H9 (cell line): ENCODE data around the gene KRTAP4-2. TPM values are rescaled to one million over a fixed set of nuclear protein-coding genes. Genes with fewer than 3 reads are reported as not detected.
"Not testable (repeated sequence)": the region's sequence is repeated elsewhere in the genome, so short reads cannot be mapped to it uniquely, and the experiment has no call there.

ENCODE experiments used
- DNase-seq: peaks from one replicate; pipeline ENCODE4 v3.0.0-alpha.2; 2017
- H2AFZ ChIP-seq: one replicate; pipeline ENCODE4 v1.6.1; 2013; ENCODE audit warnings: mild to moderate bottlenecking, low read length, control low read depth, moderate library complexity
- H2AK5ac ChIP-seq: 2 replicates; pipeline ENCODE4 v1.6.1; 2013; ENCODE audit warnings: low read length, control low read depth, mixed read lengths; ENCODE audit not compliant: insufficient read length
- H2BK120ac ChIP-seq: one replicate; pipeline ENCODE4 v1.6.1; 2013; ENCODE audit warnings: low read depth, mild to moderate bottlenecking, low read length, control low read depth, inconsistent platforms; ENCODE audit not compliant: poor library complexity, severe bottlenecking
- H2BK12ac ChIP-seq: 2 replicates; pipeline ENCODE4 v1.6.1; 2013; ENCODE audit warnings: low read length, control low read depth, mixed read lengths, low read depth; ENCODE audit not compliant: insufficient read length
- H2BK15ac ChIP-seq: 2 replicates; pipeline ENCODE4 v1.6.1; 2013; ENCODE audit warnings: low read depth, low read length, control low read depth
- H2BK20ac ChIP-seq: one replicate; pipeline ENCODE4 v1.6.1; 2013; ENCODE audit warnings: low read depth, mild to moderate bottlenecking, low read length, control low read depth, inconsistent platforms; ENCODE audit not compliant: poor library complexity, severe bottlenecking
- H2BK5ac ChIP-seq: 2 replicates; pipeline ENCODE4 v1.6.1; 2013; ENCODE audit warnings: low read length, control low read depth, mixed read lengths; ENCODE audit not compliant: insufficient read length
- H3K14ac ChIP-seq: 2 replicates; pipeline ENCODE4 v1.6.1; 2013; ENCODE audit warnings: low read length, control low read depth; ENCODE audit not compliant: insufficient read depth
- H3K18ac ChIP-seq: 2 replicates; pipeline ENCODE4 v1.6.1; 2013; ENCODE audit warnings: low read depth, mild to moderate bottlenecking, mixed read lengths, low read length, control low read depth; ENCODE audit not compliant: insufficient read length
- H3K23ac ChIP-seq: 2 replicates; pipeline ENCODE4 v1.6.1; 2013; ENCODE audit warnings: low read length, control low read depth, mixed read lengths, low read depth; ENCODE audit not compliant: insufficient read length
- H3K23me2 ChIP-seq: 2 replicates; pipeline ENCODE4 v1.6.1; 2013; ENCODE audit warnings: low read depth, mild to moderate bottlenecking, mixed read lengths, low read length, control low read depth; ENCODE audit not compliant: insufficient read length, poor library complexity, severe bottlenecking
- H3K27ac ChIP-seq: 2 replicates; pipeline ENCODE4 v1.5.1; 2013; ENCODE audit warnings: low read length, control low read depth, mixed read lengths, low read depth; ENCODE audit not compliant: insufficient read length
- H3K27me3 ChIP-seq: 2 replicates; pipeline ENCODE4 v1.6.1; 2013; ENCODE audit warnings: low read length, control low read depth, inconsistent platforms; ENCODE audit not compliant: insufficient read depth
- H3K4ac ChIP-seq: 2 replicates; pipeline ENCODE4 v1.6.1; 2013; ENCODE audit warnings: low read depth, mild to moderate bottlenecking, control low read depth, inconsistent platforms, low read length, moderate library complexity
- H3K4me1 ChIP-seq: 2 replicates; pipeline ENCODE4 v1.6.1; 2013; ENCODE audit warnings: low read length, control low read depth, inconsistent platforms; ENCODE audit not compliant: insufficient read depth
- H3K4me2 ChIP-seq: 2 replicates; pipeline ENCODE4 v1.6.1; 2013; ENCODE audit warnings: low read length, control low read depth, mixed read lengths; ENCODE audit not compliant: insufficient read length, insufficient read depth
- H3K56ac ChIP-seq: 2 replicates; pipeline ENCODE4 v1.6.1; 2013; ENCODE audit warnings: low read depth, mild to moderate bottlenecking, mixed read lengths, low read length, control low read depth; ENCODE audit not compliant: insufficient read length
- H3K79me1 ChIP-seq: 2 replicates; pipeline ENCODE4 v1.6.1; 2013; ENCODE audit warnings: low read depth, mild to moderate bottlenecking, moderate library complexity, low read length, control low read depth, inconsistent platforms; ENCODE audit not compliant: insufficient read depth, poor library complexity, severe bottlenecking
- H3K79me2 ChIP-seq: 2 replicates; pipeline ENCODE4 v1.6.1; 2013; ENCODE audit warnings: low read length, control low read depth, inconsistent platforms; ENCODE audit not compliant: insufficient read depth
- H3K9ac ChIP-seq: 2 replicates; pipeline ENCODE4 v1.6.1; 2013; ENCODE audit warnings: low read length, control low read depth, mixed read lengths; ENCODE audit not compliant: insufficient read length; ENCODE audit errors: extremely low read depth
- H3K9me3 ChIP-seq: one replicate; pipeline ENCODE4 v1.6.1; 2013; ENCODE audit warnings: low read depth, low read length, inconsistent platforms; ENCODE audit not compliant: control insufficient read depth
- H3T11ph ChIP-seq: one replicate; pipeline ENCODE4 v1.6.1; 2013; ENCODE audit warnings: mild to moderate bottlenecking, low read length, control low read depth, inconsistent platforms
- H4K20me1 ChIP-seq: one replicate; pipeline ENCODE4 v1.6.1; 2013; ENCODE audit not compliant: control insufficient read depth, insufficient read length, insufficient read depth
- H4K5ac ChIP-seq: 2 replicates; pipeline ENCODE4 v1.6.1; 2013; ENCODE audit warnings: low read depth, mild to moderate bottlenecking, mixed read lengths, low read length, control low read depth; ENCODE audit not compliant: insufficient read length
- H4K8ac ChIP-seq: replicated peaks from 2 replicates; pipeline ENCODE4 v1.6.1; 2013; ENCODE audit warnings: low read length, control low read depth, mixed read lengths, low read depth; ENCODE audit not compliant: insufficient read length
- H4K91ac ChIP-seq: 2 replicates; pipeline ENCODE4 v1.6.1; 2013; ENCODE audit warnings: low read depth, mild to moderate bottlenecking, moderate library complexity, mixed read lengths, low read length, control low read depth; ENCODE audit not compliant: insufficient read length
- H3K27ac Mint-ChIP-seq, 3 experiments: 2 replicates in 2 of 3; 3 replicates in 1 of 3; pipeline ENCODE4 v1.8.0; 2020 to 2021; ENCODE audit warnings: mixed read lengths in 3 of 3, mild to moderate bottlenecking in 1 of 3, moderate library complexity in 1 of 3
- H3K27me3 Mint-ChIP-seq: 2 replicates; pipeline ENCODE4 v1.8.0; 2021; ENCODE audit warnings: low read depth, mild to moderate bottlenecking, moderate library complexity, mixed read lengths
- H3K36me3 Mint-ChIP-seq, 3 experiments: 2 replicates in 2 of 3; 3 replicates in 1 of 3; pipeline ENCODE4 v1.8.0; 2020 to 2021; ENCODE audit warnings: low read depth in 3 of 3, mixed read lengths in 3 of 3; ENCODE audit not compliant: insufficient read depth in 1 of 3
- H3K4me1 Mint-ChIP-seq, 2 experiments: 2 replicates each; pipeline ENCODE4 v1.8.0; 2020; ENCODE audit warnings: mixed read lengths in 2 of 2
- H3K4me3 Mint-ChIP-seq, 2 experiments: 2 replicates in 1 of 2; 3 replicates in 1 of 2; pipeline ENCODE4 v1.8.0; 2020 to 2021; ENCODE audit warnings: mild to moderate bottlenecking in 2 of 2, mixed read lengths in 2 of 2, moderate library complexity in 1 of 2
- H3K9me3 Mint-ChIP-seq, 2 experiments: 2 replicates in 1 of 2; 3 replicates in 1 of 2; pipeline ENCODE4 v1.8.0; 2020; ENCODE audit warnings: mild to moderate bottlenecking in 2 of 2, mixed read lengths in 2 of 2, moderate library complexity in 1 of 2
- CTCF ChIP-seq: fragments of 200-600 bp; sonication (generic); conservative IDR thresholded peaks from 3 replicates; pipeline ENCODE4 v1.8.0; 2021; ENCODE audit warnings: antibody characterized with exemption, mild to moderate bottlenecking
- WGBS: extraction: QIAGEN DNeasy Blood & Tissue Kit; methylation state at CpG from one replicate; pipeline ENCODE4 v1.1.7; 2013; ENCODE audit warnings: missing lambda C conversion rate, low lambda C conversion rate, mixed read lengths; ENCODE audit not compliant: insufficient read length; ENCODE audit errors: extremely low coverage; 5-methylcytosine and 5-hydroxymethylcytosine counted together
- total RNA-seq: library from RNA; stranded (reverse); gene quantifications from 2 replicates; pipeline ENCODE4 v1.2.1, GENCODE V29; 2021

KRTAP4-2 gene
- total RNA-seq, 1 experiment from 2014 or later = not detected

GRCh38 chr17:41140360-41141131 lies 37.5 kb downstream of the KRTAP4-2 start, which contains the start of gene KRTAP4-6:
KRTAP4-6 (minus strand) TSS chr17:41140544; CDS start chr17:41140487, 57 bp downstream.
- Histone ChIP-seq H3K9ac (no peak within 1 kb of the TSS), H3K4ac (no peak within 1 kb of the TSS), H2AFZ (no peak within 1 kb of the TSS), H3K23ac (no peak within 1 kb of the TSS), H2BK120ac (no peak within 1 kb of the TSS), H3K4me2 (no peak within 1 kb of the TSS), H4K8ac (no peak within 1 kb of the TSS), H3T11ph (no peak within 1 kb of the TSS), H2BK5ac (no peak within 1 kb of the TSS), H4K91ac (no peak within 1 kb of the TSS), H3K27ac (no peak within 1 kb of the TSS), H3K27me3 (no peaks in the 10 kb centered on the region), H3K79me2 (no peaks in the 10 kb centered on the region), H3K56ac (no peak within 1 kb of the TSS), H3K18ac (no peak within 1 kb of the TSS), H3K23me2 (no peaks in the 10 kb centered on the region), H4K20me1 (no peaks in the 10 kb centered on the region), H2BK15ac (no peak within 1 kb of the TSS), H3K79me1 (no peaks in the 10 kb centered on the region), H3K4me1 (no peaks in the 10 kb centered on the region), H2AK5ac (no peak within 1 kb of the TSS), H3K9me3 (peaks cover 7% of the 10 kb centered on the region), H2BK20ac (no peak within 1 kb of the TSS), H4K5ac (no peak within 1 kb of the TSS), H3K14ac (no peak within 1 kb of the TSS), H2BK12ac (no peak within 1 kb of the TSS)
- DNase-seq = no peak
- peaks cover 14 to 39% (median 23%) of the 10 kb centered on the region in 3 experiments for H3K36me3 Mint-ChIP-seq
- no CpG with 5 or more reads among the region's 6 CpGs for WGBS
- H3K27ac Mint-ChIP-seq = no peak within 1 kb of the TSS
- H3K9me3 Mint-ChIP-seq = peaks cover 31 to 42% of the 10 kb centered on the region in 2 experiments
- TF ChIP-seq CTCF = no peak
- H3K4me3 Mint-ChIP-seq = no peak within 1 kb of the TSS
- H3K27me3 Mint-ChIP-seq = peaks cover 2% of the 10 kb centered on the region
- H3K4me1 Mint-ChIP-seq = no peaks in the 10 kb centered on the region

- H2BK5ac ChIP-seq, H2BK120ac ChIP-seq, H4K91ac ChIP-seq, H2AK5ac ChIP-seq, H3K27me3 ChIP-seq, H2BK12ac ChIP-seq, H3K4ac ChIP-seq, H3K4me1 ChIP-seq, H3K23ac ChIP-seq, H3K14ac ChIP-seq, H2BK15ac ChIP-seq, H2AFZ ChIP-seq, H2BK20ac ChIP-seq, H4K20me1 ChIP-seq, H3K4me1 Mint-ChIP-seq, H3K9me3 ChIP-seq, H3K79me2 ChIP-seq, H3K4me3 Mint-ChIP-seq, H3K27me3 Mint-ChIP-seq, H3K18ac ChIP-seq, H3K23me2 ChIP-seq, H3K56ac ChIP-seq, H3K79me1 ChIP-seq, H3K27ac ChIP-seq, DNase-seq, H3K9ac ChIP-seq, H4K5ac ChIP-seq, H3T11ph ChIP-seq, H3K4me2 ChIP-seq, H4K8ac ChIP-seq, H3K27ac Mint-ChIP-seq: not testable (repeated sequence)
- WGBS = no CpG with 5 or more reads among the region's 12 CpGs
- Mint-ChIP-seq H3K36me3 (peaks cover 13 to 35% (median 23%) of the 10 kb centered on the region in 3 experiments), H3K9me3 (peaks cover 31 to 40% of the 10 kb centered on the region in 2 experiments)
Observed at GRCh38 chr17:41139865-41140264, 38.2 kb downstream of the KRTAP4-2 start.
